Tibial nerve (tissue), 3 donors: Measurements from ENCODE around the gene MAP3K14.

Source experiments
- POLR2A ChIP-seq, 2 donors: fragments of 450-650 bp; IDR thresholded peaks; one replicate each; pipeline ENCODE4 v1.6.1; 2017; ENCODE audit warnings: antibody characterized with exemption in 2 of 2, mild to moderate bottlenecking in 2 of 2, moderate library complexity in 2 of 2
- TF ChIP-seq, protein P1 (sequence below), 5 experiments: fragments of 200-600 bp in 3 of 5; fragments of 450-650 bp in 2 of 5; sonication (generic) in 3 of 5; IDR thresholded peaks; one replicate each; pipeline ENCODE4 v1.5.1; 2016 to 2019; ENCODE audit warnings: antibody characterized with exemption in 5 of 5, mild to moderate bottlenecking in 3 of 5, moderate library complexity in 2 of 5

DNA sequence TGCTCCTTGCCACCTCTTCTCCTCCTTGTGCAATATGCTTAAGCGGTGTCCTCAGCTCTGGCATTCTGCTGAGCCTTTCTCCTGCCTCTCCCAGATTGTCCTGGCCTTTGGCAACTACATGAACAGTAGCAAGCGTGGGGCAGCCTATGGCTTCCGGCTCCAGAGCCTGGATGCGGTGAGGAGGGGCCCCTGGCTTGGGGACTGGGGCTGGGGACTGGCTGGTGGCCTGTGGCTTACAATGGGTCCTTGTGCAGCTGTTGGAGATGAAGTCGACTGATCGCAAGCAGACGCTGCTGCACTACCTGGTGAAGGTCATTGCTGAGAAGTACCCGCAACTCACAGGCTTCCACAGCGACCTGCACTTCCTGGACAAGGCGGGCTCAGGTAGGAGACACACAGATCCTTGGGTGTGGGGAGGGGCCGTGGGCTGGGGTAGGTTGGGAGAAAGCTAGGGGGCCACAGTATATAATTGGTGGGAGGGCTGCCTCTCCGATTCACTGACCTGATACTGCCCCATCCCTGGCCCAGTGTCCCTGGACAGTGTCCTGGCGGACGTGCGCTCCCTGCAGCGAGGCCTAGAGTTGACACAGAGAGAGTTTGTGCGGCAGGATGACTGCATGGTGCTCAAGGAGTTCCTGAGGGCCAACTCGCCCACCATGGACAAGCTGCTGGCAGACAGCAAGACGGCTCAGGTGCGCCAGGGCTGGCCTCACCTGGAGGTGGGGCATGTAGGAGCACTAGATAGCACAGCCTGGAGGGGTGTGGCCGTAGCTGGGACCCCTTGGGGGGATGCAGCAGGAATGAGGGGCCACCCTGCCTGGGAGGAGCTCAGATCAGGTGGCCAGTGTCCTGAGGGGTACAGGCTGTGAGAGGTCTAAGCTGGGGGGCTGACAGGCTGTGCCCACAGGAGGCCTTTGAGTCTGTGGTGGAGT is 71.8 kb downstream of the MAP3K14 start:
- TF ChIP-seq, protein P1, sequence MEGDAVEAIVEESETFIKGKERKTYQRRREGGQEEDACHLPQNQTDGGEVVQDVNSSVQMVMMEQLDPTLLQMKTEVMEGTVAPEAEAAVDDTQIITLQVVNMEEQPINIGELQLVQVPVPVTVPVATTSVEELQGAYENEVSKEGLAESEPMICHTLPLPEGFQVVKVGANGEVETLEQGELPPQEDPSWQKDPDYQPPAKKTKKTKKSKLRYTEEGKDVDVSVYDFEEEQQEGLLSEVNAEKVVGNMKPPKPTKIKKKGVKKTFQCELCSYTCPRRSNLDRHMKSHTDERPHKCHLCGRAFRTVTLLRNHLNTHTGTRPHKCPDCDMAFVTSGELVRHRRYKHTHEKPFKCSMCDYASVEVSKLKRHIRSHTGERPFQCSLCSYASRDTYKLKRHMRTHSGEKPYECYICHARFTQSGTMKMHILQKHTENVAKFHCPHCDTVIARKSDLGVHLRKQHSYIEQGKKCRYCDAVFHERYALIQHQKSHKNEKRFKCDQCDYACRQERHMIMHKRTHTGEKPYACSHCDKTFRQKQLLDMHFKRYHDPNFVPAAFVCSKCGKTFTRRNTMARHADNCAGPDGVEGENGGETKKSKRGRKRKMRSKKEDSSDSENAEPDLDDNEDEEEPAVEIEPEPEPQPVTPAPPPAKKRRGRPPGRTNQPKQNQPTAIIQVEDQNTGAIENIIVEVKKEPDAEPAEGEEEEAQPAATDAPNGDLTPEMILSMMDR (IDR thresholded peaks at IDR 0.05): no peak
- TF ChIP-seq POLR2A (IDR thresholded peaks at IDR 0.05): no peak
